WERI-Rb-1 (cell line): ENCODE measurements around the gene RAET1L.
"Not testable (repeated sequence)": the region's sequence is repeated elsewhere in the genome, so short reads cannot be mapped to it uniquely, and the experiment has no call there.

Source experiments
- DNase-seq: peaks from one replicate; pipeline ENCODE4 v3.0.0-alpha.2; 2020
- H3K27ac ChIP-seq: fragments of 250-450 bp; sonication (Bioruptor Pico); 2 replicates; pipeline ENCODE4 v1.5.1; 2020; ENCODE audit warnings: mild to moderate bottlenecking, moderate library complexity
- H3K27me3 ChIP-seq: fragments of 250-450 bp; sonication (Bioruptor Pico); 2 replicates; pipeline ENCODE4 v1.5.1; 2021; ENCODE audit warnings: mild to moderate bottlenecking, low read depth, moderate library complexity; ENCODE audit not compliant: insufficient read depth, severe bottlenecking
- H3K36me3 ChIP-seq: fragments of 250-450 bp; sonication (Bioruptor Pico); 2 replicates; pipeline ENCODE4 v1.5.1; 2020; ENCODE audit warnings: mild to moderate bottlenecking, moderate library complexity
- H3K4me3 ChIP-seq: 2 replicates; pipeline ENCODE4 v1.5.1; 2011; ENCODE audit warnings: low read depth, mild to moderate bottlenecking, control low read depth, low read length
- H3K9me3 ChIP-seq: fragments of 250-450 bp; sonication (Bioruptor Pico); 2 replicates; pipeline ENCODE4 v1.5.1; 2021; ENCODE audit warnings: mild to moderate bottlenecking, moderate library complexity; ENCODE audit not compliant: severe bottlenecking
- TF ChIP-seq, protein P1 (sequence below): IDR thresholded peaks from 2 replicates; pipeline ENCODE4 v1.5.1; 2011; ENCODE audit warnings: low read depth, mild to moderate bottlenecking, control low read depth, inconsistent platforms, low read length

The RAET1L gene

DNA sequence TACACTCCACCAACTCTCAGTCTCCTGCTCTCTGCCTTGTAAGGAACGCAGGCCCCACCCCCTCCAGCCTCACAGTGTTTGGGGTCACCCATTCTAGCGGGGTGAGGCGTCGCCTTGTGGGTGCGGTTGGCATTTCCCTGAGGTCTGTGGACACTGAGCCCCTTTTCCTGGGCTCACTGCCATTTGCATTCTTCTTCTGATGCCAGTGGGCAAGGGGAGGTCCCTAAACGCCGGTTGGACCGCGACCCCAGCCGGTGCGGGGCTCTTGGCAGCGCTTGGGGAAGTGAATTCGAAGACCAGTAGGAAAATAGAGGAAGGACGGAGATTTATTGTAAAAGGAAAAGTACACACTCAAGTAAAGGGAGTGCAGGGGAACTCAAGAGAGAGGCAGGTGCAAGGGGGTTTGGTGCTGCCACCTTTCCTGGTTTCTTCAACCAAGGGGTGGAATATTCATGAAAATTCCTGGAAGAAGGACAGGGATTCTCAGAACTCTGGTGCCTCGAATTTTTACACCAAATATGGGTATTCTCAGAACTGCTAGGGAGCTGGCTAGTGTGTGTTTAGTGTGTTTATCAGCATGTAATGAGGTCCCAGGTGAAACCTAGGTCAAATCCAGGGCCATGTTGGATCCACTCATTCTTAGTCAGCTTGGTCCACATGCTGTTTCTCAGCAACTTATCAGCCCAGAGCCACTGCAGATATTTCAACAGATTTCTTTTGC lies 9.9 kb downstream of the RAET1L start:
- not testable (repeated sequence) for H3K4me3 ChIP-seq, H3K9me3 ChIP-seq, H3K36me3 ChIP-seq, H3K27ac ChIP-seq, DNase-seq
- H3K27me3 ChIP-seq = peaks cover 53% of the 10 kb centered on the region
- TF ChIP-seq, protein P1, sequence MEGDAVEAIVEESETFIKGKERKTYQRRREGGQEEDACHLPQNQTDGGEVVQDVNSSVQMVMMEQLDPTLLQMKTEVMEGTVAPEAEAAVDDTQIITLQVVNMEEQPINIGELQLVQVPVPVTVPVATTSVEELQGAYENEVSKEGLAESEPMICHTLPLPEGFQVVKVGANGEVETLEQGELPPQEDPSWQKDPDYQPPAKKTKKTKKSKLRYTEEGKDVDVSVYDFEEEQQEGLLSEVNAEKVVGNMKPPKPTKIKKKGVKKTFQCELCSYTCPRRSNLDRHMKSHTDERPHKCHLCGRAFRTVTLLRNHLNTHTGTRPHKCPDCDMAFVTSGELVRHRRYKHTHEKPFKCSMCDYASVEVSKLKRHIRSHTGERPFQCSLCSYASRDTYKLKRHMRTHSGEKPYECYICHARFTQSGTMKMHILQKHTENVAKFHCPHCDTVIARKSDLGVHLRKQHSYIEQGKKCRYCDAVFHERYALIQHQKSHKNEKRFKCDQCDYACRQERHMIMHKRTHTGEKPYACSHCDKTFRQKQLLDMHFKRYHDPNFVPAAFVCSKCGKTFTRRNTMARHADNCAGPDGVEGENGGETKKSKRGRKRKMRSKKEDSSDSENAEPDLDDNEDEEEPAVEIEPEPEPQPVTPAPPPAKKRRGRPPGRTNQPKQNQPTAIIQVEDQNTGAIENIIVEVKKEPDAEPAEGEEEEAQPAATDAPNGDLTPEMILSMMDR = 0 out of 2 replicates have a peak, but pooled peaks have one; percentile 4

DNA sequence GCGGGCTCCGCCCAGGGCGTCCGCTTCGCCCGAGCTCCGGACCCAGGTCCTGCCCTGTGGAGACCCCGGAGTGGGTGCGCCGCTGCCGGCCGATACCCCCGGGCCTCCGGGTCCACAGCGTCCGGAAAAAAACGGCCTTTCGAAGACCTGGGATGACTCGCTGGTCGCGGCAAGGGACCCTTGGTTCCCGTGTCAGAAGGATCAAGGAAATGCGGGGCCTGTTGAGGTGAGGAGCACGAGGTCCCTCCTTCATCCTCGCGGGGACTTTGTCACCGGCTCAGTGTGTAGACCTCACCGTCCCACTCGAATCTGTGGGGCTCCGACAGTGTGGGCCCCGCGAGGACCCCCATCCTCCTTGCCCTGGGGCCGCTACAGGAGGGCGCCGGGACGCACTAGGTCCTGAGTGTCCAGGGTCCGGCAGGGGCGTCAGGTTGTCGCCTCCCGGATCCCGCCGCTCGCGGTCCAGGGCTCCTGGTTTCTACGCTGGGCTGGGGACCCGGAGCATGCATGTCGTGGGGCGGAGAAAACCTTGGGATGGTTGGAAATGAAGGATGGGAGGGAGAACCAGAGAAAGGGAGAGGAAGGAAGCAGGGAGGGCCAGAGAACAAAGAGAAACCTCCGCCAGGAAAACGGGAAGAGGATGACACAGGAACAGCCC lies 10.6 kb downstream of the RAET1L start:
- H3K27me3 ChIP-seq = peaks cover 56% of the 10 kb centered on the region
- not testable (repeated sequence) for DNase-seq, H3K36me3 ChIP-seq, H3K27ac ChIP-seq, H3K9me3 ChIP-seq, H3K4me3 ChIP-seq

GRCh38 chr6:150013785-150014622 lies 11.3 kb downstream of the RAET1L start:
- H3K36me3 ChIP-seq, DNase-seq, H3K9me3 ChIP-seq, H3K27ac ChIP-seq, H3K4me3 ChIP-seq: not testable (repeated sequence)
- H3K27me3 ChIP-seq = peaks cover 53% of the 10 kb centered on the region

- peaks cover 55% of the 10 kb centered on the region for H3K27me3 ChIP-seq
- not testable (repeated sequence) for H3K4me3 ChIP-seq, H3K36me3 ChIP-seq, H3K9me3 ChIP-seq, H3K27ac ChIP-seq, DNase-seq
Measured at GRCh38 chr6:150012846-150013784, 12.2 kb downstream of the RAET1L start.

- Histone ChIP-seq H3K4me3 (no peak overlapping the region), H3K9me3 (no peaks in the 10 kb centered on the region), H3K36me3 (no peaks in the 10 kb centered on the region), H3K27ac (no peak overlapping the region), H3K27me3 (peaks cover 28% of the 10 kb centered on the region)
- no peak for DNase-seq
- TF ChIP-seq, protein P1 = no peak
Measured at GRCh38 chr6:150008588-150008987, 16.7 kb downstream of the RAET1L start.

DNA sequence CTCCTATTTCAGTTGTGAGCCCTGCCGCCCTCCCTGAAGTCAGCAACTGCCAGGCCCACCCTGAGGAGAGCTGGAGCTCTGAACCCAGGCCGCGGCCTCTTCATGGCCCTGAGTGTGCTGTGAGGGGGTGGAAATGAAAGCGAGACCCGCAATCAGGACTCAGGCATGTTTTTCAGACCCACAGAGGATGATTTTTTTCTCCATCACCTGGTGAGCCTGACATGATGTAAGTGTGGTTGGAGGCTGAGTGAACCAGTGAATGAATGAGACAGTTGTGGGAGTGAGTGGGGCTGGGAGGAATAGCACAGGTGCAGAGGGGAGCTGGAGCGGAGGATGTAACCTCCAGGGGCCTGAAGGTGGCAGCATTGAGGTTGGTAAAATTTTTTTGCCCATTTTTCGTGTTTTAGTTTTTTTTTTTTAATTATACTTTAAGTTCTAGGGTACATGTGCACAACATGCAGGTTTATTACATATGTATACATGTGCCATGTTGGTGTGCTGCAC lies 18.3 kb downstream of the RAET1L start:
- H3K4me3 ChIP-seq = no peak overlapping the region
- no peak overlapping the region for H3K27ac ChIP-seq
- TF ChIP-seq, protein P1 = peak; percentile 58
- H3K36me3 ChIP-seq = no peaks in the 10 kb centered on the region
- no peaks in the 10 kb centered on the region for H3K9me3 ChIP-seq
- peaks cover 24% of the 10 kb centered on the region for H3K27me3 ChIP-seq
- DNase-seq = no peak
